AG10803 (cell line): Measurements from ENCODE around the gene MGAT5.
A peak's percentile ranks its signal among the peaks of the same experiment; 100 is the strongest.

Source experiments
- DNase-seq: peaks from one replicate; pipeline ENCODE4 v3.0.0; 2010; ENCODE audit warnings: low read depth
- H3K4me3 ChIP-seq: 2 replicates; pipeline ENCODE4 v1.5.1; 2011; ENCODE audit warnings: mild to moderate bottlenecking, low read length, control low read depth
- TF ChIP-seq, protein P1 (sequence below): conservative IDR thresholded peaks from 2 replicates; pipeline ENCODE4 v1.5.1; 2011; ENCODE audit warnings: mild to moderate bottlenecking, low read length, control low read depth, inconsistent platforms

The MGAT5 gene

GRCh38 chr2:134230885-134231284, 23.0 kb upstream of the MGAT5 start:
- no peak overlapping the region for H3K4me3 ChIP-seq
- DNase-seq = no peak
- TF ChIP-seq, protein P1, sequence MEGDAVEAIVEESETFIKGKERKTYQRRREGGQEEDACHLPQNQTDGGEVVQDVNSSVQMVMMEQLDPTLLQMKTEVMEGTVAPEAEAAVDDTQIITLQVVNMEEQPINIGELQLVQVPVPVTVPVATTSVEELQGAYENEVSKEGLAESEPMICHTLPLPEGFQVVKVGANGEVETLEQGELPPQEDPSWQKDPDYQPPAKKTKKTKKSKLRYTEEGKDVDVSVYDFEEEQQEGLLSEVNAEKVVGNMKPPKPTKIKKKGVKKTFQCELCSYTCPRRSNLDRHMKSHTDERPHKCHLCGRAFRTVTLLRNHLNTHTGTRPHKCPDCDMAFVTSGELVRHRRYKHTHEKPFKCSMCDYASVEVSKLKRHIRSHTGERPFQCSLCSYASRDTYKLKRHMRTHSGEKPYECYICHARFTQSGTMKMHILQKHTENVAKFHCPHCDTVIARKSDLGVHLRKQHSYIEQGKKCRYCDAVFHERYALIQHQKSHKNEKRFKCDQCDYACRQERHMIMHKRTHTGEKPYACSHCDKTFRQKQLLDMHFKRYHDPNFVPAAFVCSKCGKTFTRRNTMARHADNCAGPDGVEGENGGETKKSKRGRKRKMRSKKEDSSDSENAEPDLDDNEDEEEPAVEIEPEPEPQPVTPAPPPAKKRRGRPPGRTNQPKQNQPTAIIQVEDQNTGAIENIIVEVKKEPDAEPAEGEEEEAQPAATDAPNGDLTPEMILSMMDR = no peak

DNA sequence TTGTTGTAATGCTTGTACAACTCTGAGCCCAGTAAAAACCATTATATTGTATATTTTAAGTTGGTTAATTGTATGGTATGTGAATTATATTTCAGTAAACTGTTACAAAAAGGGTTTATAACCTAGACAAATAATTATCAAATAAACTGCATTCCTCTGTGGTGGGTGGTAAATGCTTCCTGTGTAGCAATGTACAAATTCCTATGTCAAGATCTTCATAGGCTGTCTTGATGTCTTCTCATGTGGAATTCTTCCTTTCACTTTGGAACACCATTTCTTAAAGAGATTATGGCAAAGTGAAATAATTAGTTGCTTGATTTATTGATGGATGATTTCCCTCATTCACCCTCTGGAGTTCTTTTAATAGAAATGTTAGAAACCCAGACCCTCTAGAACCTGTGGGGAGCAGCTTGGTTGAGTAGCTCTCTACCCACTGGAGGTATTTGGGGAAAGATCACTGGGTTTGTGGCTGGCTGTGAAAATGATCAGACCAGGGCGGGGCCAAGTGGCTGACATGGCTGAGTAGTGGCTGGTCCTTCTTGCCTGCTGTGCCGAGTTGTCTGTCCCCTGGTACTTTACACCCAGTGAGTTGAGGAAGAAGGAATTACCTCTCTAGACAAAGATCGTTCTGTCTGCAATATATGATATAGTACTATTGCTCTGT, 22.4 kb upstream of the MGAT5 start:
- TF ChIP-seq, protein P1 = no peak
- no peak overlapping the region for H3K4me3 ChIP-seq
- peak; percentile 53 for DNase-seq

GRCh38 chr2:134231965-134232340, 21.9 kb upstream of the MGAT5 start:
- TF ChIP-seq, protein P1 = no peak; the same call in 1 of the 2 replicates
- peak; percentile 69 for DNase-seq
- no peak overlapping the region for H3K4me3 ChIP-seq

GRCh38 chr2:134232461-134232860, 21.4 kb upstream of the MGAT5 start:
- TF ChIP-seq, protein P1 = no peak
- H3K4me3 ChIP-seq = no peak overlapping the region
- no peak for DNase-seq

DNA sequence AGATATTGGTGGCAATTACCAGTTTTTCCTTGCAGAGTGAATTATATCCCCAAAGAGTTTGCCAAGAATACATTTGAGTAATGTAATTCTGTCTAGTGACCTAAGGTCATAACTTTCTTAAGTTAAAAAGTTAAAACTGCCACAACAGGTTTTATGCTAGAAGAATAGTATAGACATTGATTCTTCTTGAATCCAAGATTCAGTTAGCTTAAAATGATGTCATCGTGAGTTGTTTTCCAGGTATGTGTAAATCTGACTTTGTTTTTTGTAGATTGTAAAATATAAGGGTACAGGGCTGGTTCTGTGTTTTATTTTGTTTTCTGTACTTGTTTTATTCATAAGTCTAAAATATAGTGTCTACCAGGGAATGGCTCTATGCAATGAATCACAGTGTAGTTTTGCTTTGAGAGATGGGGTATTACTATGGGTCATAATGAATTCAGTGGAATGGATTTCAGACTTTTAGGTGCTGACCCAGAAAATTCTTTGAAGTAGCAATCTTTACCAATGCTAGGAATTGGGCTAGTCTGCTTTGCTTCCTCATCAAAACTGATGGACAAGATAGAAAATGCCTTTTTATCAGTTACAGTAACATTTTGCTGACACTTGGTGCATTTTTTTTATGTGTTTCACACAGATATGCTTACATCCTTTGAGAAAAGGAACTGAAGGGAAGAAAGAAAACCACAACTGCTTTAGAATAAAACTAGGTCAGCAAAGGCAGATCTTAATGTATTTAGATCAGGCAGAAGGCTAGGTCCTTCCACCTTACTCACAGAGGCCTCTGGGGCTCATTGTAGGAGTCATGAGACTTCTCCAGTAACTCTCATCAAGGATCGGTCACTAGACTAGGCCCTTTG, 20.8 kb upstream of the MGAT5 start:
- DNase-seq = no peak
- TF ChIP-seq, protein P1 = peak; percentile 16; the same call in 1 of the 2 replicates
- no peak overlapping the region for H3K4me3 ChIP-seq

GRCh38 chr2:134233728-134234136, 20.1 kb upstream of the MGAT5 start:
- H3K4me3 ChIP-seq = no peak overlapping the region
- no peak for DNase-seq

More at GRCh38 chr2:134233728-134234136, 20.1 kb upstream of the MGAT5 start:
- TF ChIP-seq, protein P1 = no peak
